GM18858 (cell line): ENCODE measurements around the gene ROBO2.
"Not testable (repeated sequence)": the region's sequence is repeated elsewhere in the genome, so short reads cannot be mapped to it uniquely, and the experiment has no call there.

Experiments used
- ATAC-seq: cut with Tn5 transposase; IDR thresholded peaks from one replicate; pipeline ENCODE4 v1.9.1; 2021; ENCODE audit not compliant: unreplicated experiment

ROBO2 gene

DNA sequence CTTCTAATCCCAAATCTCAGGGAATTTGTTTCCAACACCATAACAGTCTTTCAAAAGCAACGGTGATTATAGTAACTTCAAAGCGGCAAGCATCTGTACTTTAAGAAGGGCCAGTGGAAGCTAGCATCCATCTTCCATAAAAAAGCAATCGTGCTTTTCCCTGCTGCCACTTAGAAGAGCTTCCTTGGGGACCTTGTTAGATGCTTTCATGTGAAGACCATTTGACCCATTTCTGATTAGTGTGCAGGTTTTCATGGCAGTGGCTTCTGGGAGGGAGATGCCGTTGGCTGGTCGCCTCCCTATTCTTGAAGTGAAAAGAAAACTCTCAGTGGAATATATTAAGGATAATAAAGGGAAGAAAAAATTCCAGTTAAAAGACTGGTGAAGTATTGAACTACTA, 354.1 kb downstream of the ROBO2 start:
- no peak for ATAC-seq

DNA sequence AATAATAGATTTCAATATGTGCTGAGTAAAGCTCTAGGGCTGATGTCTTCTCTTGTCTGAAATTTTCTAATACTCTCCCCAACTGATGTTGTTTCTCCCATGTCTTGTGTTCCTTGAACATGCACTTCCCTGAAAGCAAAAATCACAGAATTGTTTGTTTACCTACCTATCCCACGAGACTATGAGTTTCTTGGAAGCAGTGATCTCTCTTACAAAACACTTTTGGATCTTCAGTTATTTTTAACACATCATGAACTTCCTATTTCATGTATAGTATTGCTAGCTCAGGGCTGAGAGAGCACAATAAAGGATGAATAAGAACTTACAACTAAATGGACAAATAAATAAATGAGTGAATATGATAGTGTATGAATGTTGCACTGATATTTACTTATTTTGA, 365.0 kb downstream of the ROBO2 start:
- no peak for ATAC-seq

DNA sequence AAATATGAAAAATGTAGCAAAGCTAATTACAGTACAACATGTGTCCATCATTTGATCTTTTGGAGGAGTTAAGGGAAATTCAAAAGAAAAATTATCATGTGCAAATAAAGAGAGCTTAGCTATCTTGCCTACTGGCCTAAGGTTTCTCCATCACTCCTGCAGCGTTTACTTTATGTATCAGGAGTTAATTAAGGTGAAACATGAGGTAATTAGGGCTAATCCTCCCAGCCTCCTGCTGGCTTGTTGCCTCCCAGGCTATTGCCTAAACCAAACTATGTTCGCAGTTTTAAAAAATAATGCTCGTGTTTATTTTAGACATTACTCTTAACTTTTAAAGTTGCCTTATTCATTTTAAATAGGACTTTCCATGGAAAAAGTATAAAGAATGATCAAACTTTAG, 367.5 kb downstream of the ROBO2 start:
- ATAC-seq, result no peak

DNA sequence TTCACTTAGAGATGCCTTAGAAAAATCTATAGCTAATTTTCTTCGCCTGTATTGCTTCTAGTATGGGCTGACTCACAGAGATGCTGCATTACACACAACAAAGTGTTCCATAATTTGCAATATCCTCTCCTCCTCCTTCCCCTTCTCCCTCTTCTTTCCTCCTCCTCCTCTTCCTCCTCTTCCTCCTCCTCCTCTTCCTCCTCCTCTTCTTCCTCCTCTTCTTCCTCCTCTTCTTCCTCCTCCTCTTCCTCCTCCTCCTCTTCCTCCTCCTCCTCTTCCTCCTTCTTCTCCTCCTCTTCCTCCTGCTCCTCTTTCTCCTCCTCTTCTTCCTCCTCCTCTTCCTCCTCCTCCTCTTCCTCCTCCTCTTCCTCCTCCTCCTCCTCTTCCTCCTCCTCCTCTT, 370.4 kb downstream of the ROBO2 start:
- not testable (repeated sequence) for ATAC-seq

DNA sequence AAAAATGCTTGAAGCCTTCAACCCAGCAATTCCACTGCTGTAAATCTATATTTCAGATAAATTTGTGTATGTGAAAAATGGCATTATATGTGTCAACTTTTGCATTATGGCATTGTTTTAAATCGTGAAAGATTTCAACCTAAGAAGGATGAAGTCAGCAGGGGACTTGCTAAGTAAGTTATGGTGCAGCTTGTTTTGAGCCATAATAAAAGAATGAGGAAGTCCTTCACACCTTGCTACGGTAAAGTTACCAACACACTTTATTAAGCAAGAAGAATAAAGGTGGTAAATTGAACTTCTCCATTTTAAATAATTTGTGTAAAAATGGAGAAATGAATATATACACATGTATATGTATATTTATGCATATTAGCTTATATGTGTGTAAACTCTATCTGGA, 371.4 kb downstream of the ROBO2 start:
- ATAC-seq, result no peak

DNA sequence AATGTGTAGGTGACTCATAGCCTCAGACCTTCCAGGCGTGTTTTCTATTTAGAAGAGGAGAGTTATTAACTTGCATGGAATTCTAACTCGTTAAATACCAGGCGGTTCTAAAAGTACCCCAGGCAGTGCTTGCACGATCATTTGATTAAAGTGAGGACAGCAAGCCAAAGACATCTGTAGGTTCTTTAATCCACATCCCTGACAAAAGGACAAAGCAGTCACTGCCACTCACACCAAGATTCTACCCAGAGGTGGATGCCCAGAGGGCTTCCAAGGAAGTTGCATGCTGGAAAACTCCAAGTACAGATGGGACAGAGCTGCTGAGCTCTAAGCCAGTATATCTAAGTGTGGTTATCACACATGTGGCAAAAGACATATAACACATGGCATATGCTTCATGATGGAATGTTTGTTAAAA, 372.1 kb downstream of the ROBO2 start:
- no peak for ATAC-seq

DNA sequence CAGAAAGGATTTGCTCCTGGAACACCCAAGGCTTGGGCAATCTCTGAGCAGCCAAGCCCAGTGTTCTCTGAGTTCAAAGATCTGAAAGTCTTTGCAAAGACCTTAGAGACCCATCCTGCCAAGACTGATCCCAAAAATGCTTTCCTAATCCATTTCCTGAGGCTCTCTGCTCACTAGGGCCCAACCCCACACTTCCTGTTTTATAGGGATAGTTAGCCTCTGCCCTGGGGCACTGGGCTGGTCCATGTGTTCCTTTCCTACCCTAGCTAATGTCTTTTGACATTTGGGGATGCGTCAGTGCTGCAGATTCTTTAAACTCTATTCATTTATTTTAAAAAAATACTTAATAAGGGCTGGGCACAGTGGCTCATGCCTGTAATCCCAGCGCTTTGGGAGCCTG, 372.7 kb downstream of the ROBO2 start:
- no peak for ATAC-seq

DNA sequence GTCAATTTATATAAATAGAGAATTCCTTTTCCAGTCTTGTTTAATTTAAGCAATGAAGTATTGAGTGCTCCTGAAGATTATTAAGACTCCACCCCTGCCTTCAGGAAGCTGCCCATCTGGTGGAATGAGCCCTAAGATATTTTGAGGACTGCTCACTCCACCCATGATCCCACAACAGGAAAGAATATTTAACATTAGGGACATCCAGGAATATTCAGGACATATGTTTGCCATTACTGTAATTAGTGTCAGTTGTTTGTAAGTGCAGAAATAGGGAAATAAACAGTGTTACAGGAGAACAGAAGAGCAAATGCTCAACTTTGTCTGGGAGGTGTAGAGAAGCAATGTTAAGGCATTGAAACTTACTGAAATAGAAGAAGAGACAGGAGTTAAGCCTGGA, 375.0 kb downstream of the ROBO2 start:
- ATAC-seq, result no peak

DNA sequence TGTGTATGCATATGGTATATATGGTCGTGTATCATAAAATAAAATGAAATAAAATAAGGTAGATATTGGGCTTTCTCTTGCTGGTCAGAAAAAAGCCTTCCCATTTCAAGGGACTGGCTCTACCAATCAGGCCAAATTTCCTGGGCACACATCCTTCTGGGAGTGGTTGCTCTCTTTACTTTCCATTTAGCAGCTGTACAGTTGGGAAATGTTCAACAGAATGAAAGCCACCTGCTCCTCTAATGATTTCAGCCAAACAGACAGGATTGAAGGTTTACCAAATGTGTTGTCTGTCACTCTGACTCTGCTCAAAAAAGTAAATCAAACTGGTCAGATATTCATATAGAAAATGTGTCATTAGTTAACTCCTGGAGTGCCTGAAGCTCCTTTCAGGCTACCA, 380.4 kb downstream of the ROBO2 start:
- no peak for ATAC-seq

DNA sequence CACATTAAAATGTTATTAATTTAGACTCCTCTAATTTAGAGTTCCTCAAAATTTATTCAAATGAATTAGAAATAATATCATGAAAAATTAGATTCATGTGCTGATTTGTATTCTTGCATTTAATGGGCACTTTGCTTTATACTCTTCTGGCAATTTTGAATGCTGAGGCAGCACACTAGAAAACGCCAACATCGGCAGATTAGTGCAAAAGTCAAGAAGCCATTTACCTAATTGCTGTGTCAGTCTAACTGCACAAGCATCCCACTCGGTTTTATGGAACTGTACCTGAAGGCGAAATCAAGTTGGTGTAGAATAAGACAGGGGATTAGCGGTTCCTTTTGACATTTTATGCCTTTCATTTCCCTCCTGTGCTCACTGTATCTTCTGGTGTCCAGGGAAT, 382.0 kb downstream of the ROBO2 start:
- ATAC-seq, result no peak

DNA sequence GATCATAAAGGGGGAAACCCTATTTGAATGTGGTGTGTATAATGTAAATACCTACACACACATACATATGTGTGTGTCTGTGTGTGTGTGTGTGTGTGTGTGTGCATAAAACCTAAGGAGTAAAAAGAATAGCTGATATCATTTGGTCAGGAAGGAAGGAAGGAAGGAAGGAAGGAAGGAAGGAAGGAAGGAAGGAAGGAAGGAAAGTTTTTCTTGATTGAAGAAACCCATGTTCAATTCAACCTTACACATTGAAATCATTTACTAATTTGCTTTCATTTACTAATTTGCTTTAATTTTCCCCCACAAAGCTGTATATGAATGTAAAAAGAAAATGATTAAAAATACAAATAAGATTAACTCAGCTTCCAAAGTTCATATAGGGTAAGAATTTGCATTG, 386.6 kb downstream of the ROBO2 start:
- no peak for ATAC-seq

DNA sequence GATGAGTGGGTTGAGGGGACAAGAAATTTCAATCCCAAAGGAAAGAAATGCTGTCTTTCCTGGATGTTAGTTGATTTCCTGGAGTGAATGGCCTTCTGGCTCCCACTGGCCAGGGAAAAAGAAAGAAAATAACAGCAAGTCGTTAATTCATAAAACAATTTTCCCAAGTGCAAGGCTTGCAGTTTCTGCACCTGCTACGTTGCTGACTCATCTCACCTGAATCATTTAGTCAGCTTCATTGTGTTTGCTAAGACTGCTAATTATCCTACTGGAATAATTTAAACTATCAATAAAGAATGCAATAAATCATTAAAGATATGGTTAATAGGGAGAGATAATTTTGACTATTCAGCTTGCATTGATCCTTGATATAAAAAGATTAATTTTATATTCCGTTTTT, 387.6 kb downstream of the ROBO2 start:
- no peak for ATAC-seq

DNA sequence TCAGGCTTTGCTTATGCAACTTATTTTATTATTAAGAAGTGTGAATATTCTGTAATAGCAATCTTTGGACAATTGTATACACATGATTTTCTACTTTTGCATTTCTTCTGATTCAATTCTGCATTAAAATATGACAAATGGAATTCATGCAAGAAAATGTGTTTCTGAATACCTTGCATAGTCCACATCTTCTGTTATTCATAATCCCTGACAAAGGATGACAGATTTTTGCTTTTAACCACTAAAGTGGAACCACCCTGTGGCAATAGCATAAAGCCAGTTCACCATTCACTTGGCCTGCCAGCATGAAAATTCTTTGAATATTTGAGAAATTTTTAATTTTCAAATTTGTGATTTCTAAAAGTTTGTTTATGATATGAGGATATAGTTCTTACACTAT, 397.0 kb downstream of the ROBO2 start:
- ATAC-seq, result no peak

DNA sequence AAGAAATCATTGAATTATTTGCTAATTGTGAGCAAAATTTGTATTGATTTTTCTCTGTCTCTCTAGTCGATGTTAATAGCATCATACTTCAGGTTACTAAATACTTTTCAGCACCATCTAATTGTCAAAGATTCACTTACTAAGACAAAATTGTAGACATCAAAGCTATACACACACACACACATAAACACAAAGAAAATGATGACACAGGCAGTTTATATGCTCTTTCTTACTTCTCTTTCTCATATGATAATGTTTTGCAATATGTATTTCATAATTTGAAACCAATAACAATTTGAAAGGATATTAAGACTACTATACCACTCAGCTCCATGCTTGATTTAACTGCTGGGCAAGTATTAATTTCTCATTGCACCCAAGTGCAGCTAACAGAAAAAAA, 406.2 kb downstream of the ROBO2 start:
- ATAC-seq, result no peak

DNA sequence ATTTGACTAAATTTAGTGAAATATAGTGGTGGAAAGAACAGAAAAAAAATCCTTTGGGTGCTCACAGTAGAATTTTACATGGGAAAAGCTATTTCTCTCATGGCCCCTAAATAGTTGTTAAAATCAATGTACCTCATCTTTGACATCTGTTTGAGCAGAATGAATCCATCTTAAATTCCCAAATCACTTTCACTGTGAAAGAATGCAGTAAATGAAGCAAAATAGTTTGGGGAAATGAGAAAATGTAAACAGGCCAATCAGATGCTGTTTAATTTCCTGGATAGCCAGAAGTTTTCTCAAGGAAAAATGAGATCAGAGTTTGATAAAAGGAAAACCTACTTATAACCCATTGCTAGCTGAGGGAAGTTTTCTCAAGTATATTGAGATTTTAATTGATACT, 406.9 kb downstream of the ROBO2 start:
- no peak for ATAC-seq

DNA sequence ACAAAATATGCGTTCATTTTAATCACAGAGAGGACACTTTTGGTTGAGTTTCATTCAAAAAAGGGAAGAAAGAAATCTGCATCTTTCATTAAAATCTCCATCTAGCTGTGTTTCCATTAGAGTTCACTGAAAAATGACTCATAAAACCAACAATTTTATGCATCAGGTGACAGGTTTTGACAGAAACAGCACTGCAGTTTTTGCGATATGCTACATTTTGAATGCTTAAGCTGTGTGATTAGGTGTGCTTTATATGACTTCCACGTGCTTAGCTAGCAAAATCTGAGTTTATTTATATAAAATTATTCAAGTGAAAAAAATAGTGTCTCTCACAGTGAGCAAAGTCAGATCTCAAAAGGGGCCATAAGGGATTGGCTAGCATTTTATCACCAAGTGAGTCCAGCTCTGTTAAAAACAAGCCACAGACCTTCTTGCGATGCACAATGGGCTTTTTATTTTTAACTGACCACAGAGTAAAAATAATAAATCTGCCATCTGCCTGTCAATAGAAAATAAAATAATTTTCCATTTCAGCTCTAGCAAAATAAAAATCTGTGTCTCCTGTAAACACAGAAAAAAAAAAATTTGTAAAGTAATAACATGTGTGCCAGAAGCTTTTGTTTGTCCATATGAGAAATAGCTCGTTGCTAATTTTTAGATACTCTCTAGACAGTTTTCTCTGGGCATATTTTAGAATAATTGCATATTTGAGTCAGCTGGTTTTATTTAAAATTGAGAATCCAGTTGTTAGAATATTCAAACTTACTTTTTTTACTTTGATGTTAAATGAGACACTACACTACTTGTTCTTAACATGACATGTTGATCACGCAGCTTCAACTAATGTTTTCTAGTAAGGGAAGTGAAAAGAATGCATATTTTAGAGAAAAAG, 409.8 kb downstream of the ROBO2 start:
- no peak for ATAC-seq

DNA sequence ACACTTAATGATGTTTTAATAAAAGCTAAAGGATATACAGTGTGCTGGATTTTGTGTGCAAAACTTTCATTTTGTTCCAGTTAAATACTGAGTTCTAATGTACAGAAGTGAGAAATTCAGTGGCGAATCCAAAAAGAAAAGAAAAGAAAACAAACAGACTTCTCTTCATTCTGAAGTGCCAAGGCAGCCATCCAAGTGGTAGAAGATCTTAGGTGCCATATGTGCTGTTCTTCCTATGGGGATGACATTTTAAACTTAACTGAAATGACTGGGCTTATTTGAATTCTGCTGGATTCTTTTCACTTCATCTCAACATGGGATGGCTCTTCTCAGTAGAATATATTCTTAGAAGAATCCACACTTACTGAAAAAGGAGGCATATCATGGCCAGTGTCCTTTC, 416.5 kb downstream of the ROBO2 start:
- no peak for ATAC-seq

DNA sequence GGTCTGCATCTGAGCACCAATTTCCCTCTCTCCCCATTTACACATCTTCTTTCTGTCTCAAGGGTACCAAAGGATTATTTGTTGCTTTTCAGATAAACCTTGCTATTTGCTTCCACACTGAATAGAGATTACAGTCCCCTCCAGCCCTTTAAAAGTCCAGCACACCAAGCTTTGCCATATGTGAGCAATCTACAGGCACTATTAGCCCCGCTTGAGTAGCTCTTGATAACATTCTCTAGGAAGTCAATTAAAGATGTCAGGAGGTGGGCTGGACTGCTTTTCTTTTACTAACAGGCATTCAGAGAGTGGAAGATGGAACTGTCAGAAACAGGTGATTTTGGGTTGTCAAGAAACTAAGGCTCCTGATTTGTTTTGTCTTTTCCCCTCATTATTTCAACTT, 417.0 kb downstream of the ROBO2 start:
- ATAC-seq, result no peak

DNA sequence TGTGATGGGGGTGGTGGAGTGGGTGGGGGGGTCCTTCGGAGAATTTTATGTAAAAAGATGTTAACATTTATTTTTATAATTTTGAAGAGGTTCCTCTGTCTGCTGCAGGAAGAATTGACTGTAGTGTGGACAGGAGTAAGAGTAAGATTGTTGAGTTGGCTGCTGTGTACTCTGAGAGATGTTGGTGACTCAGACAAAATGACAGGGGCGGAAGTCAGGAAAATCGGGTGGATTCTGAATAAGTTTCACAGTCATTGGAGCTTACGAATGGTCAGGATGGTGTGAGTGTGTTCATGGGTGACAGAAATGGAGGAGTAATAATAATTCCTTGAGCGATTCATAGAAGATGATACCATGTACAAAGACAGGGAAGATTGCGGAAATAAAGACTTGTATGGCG, 420.0 kb downstream of the ROBO2 start:
- no peak for ATAC-seq

DNA sequence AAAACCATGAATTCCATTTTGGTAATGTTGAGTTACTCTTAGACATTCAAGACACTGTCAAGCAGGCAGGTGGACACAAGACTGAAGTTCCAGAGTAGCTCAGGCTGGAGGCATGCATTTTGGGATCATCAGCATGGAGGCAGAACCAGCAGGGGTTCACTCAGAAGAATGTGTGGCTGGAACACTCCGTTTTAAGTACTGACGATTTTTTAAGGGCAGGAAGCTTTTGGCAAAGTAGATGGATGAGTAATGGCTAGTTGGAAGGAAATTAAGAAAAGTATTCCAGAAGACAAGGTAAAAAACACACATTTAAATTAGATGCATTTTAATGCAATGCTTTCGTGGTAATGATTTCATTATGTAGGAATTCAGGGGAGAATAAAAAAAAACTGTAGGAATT, 420.4 kb downstream of the ROBO2 start:
- ATAC-seq, result no peak

DNA sequence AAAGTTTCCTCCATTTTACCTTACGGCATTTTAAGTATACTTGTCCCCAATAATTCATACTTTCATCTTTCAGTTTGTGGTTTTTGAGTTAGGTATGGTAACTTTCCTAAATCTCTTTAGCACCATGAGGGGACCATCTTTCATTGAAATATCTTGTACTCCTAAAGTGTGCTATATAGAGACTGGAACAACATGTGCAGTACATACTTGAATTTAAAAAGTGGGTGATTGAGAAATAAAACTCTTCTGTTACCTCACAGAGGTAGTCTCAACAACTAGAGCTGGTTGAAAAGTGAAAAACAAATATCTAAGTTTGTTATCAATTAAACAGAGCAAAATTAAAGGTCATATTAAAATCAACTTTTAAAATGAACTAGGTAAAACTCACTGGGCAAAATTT, 423.1 kb downstream of the ROBO2 start:
- ATAC-seq, result no peak

DNA sequence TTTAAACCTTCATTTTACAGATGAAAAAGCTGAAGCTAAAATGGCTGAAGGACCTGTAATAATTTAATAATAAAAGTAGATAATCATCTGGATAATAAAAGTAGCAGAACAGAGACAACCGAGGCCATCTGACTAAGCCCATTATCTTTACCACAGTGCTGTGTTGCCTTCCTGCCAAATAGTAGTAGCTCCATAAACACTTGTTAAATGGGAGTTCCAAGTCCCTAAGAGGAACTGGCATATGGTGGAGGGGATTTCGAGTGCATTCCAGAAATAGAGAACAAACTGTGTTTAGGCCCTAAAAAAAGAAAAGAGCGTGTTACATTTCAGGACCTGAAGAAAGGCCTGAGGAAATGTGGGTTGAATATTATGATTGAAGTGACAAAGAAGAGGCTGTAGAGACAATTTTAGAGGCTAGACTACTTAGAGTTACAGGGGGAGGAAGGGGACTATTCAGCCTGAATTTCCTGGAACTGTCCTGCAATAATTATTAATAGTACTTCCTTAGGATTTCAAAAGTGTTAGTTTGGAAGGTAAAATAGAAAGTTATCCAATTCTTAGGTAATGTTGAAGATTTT, 424.3 kb downstream of the ROBO2 start:
- no peak for ATAC-seq
